ENCODE results near the gene GLRX3.

The GLRX3 gene

DNA sequence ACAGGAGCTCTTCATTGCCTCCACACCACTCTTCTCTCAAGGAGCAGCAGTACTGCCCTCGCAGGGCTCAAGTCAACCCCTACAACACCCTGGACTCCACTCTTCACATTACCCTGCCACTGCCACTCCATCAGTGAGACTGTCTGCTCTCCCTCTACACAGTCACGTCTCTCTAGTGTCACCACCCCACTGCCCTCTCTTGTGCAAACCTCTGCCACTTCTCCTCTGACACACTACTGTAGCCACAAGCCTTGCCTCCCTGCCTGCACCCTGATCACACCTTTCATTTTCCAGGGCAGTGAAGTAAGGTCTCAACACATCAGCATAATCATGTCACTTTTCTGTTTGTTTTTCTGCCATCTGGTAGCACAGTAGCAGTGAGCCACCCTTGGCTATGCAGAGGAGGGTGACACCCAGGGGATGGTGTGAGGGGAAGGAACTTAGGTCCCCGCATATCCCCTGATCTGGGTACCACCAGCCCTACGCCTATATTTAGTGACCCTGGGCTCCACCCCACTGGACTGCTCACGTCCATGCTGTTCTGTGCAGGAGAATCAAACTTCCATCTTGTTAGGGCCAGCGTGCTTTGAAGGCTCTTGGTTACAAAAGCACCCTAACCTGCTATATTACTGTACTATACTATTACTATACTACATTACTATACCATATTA lies 27.1 kb upstream of the GLRX3 start:
- no peaks in the 10 kb centered on the region; the same call in 1 of the 2 replicates for H3K9me3 ChIP-seq (ENCODE audit: insufficient read depth, low read depth, low read length)
- no peaks in the 10 kb centered on the region for H3K27me3 ChIP-seq (ENCODE audit: insufficient read depth, low read length, poor library complexity, severe bottlenecking)
- H3K9me2 ChIP-seq (replicated peaks; ENCODE audit: low read depth, low read length), result no peaks in the 10 kb centered on the region
- TF ChIP-seq, protein P1, sequence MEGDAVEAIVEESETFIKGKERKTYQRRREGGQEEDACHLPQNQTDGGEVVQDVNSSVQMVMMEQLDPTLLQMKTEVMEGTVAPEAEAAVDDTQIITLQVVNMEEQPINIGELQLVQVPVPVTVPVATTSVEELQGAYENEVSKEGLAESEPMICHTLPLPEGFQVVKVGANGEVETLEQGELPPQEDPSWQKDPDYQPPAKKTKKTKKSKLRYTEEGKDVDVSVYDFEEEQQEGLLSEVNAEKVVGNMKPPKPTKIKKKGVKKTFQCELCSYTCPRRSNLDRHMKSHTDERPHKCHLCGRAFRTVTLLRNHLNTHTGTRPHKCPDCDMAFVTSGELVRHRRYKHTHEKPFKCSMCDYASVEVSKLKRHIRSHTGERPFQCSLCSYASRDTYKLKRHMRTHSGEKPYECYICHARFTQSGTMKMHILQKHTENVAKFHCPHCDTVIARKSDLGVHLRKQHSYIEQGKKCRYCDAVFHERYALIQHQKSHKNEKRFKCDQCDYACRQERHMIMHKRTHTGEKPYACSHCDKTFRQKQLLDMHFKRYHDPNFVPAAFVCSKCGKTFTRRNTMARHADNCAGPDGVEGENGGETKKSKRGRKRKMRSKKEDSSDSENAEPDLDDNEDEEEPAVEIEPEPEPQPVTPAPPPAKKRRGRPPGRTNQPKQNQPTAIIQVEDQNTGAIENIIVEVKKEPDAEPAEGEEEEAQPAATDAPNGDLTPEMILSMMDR (conservative IDR thresholded peaks at IDR 0.05; ENCODE audit: low read length), result no peak
- TF ChIP-seq EZH2phosphoT487 (IDR thresholded peaks at IDR 0.05; ENCODE audit: borderline replicate concordance), result no peak
- peaks cover 20% of the 10 kb centered on the region for H3K4me1 ChIP-seq (ENCODE audit: insufficient read depth, low read length, poor library complexity, severe bottlenecking)
- peak overlapping the region; percentile 83 for H3K9ac ChIP-seq (ENCODE audit: low read depth, low read length, poor library complexity, severe bottlenecking)
- peak overlapping the region; percentile 92 for H3K4me3 ChIP-seq (ENCODE audit: low read length, poor library complexity, severe bottlenecking)
- no peak overlapping the region for H2AFZ ChIP-seq (ENCODE audit: low read length)
- H4K20me1 ChIP-seq (ENCODE audit: insufficient read depth, low read length, poor library complexity, severe bottlenecking), result no peaks in the 10 kb centered on the region
- no peaks in the 10 kb centered on the region for H3F3A ChIP-seq (ENCODE audit: low read depth)
- H3K4me2 ChIP-seq (ENCODE audit: low read depth, low read length, poor library complexity, severe bottlenecking), result peak overlapping the region; percentile 96
- peaks cover 6% of the 10 kb centered on the region; the same call in 1 of the 2 replicates for H3K79me2 ChIP-seq (ENCODE audit: insufficient read depth, low read length)
- no peaks in the 10 kb centered on the region for H3K36me3 ChIP-seq (ENCODE audit: insufficient read depth, low read length)

DNA sequence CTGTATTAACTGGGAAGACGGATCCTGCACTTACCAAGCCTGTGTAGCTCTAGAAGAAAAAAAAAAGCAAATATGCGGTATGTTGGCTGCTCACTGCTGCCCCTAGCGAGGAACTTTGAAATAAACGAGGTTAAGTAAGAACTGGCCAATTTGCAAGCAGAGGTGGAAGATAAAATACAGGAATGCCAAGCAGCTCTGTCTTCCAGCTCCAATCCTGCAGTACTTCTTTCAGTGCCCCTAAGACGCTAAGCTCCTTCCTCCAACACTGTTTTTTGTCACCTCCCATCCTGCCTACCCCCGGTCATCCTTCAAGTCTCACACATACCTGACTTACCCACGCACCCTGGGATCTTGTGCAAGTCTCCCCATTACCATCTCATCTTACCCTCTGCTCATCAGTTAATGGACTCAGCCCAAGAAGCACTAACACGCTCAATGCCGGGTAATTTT lies 26.4 kb upstream of the GLRX3 start:
- Histone ChIP-seq H3K36me3 (ENCODE audit: insufficient read depth, low read length) (no peaks in the 10 kb centered on the region), H2AFZ (ENCODE audit: low read length) (peak overlapping the region; percentile 93), H3K9me2 (replicated peaks; ENCODE audit: low read depth, low read length) (no peaks in the 10 kb centered on the region), H3K79me2 (ENCODE audit: insufficient read depth, low read length) (peaks cover 6% of the 10 kb centered on the region; the same call in 1 of the 2 replicates), H3F3A (ENCODE audit: low read depth) (no peaks in the 10 kb centered on the region), H3K27me3 (ENCODE audit: insufficient read depth, low read length, poor library complexity, severe bottlenecking) (no peaks in the 10 kb centered on the region), H3K4me2 (ENCODE audit: low read depth, low read length, poor library complexity, severe bottlenecking) (peak overlapping the region; percentile 96), H4K20me1 (ENCODE audit: insufficient read depth, low read length, poor library complexity, severe bottlenecking) (no peaks in the 10 kb centered on the region), H3K9me3 (ENCODE audit: insufficient read depth, low read depth, low read length) (no peaks in the 10 kb centered on the region; the same call in 1 of the 2 replicates), H3K9ac (ENCODE audit: low read depth, low read length, poor library complexity, severe bottlenecking) (peak overlapping the region; percentile 83), H3K4me3 (ENCODE audit: low read length, poor library complexity, severe bottlenecking) (peak overlapping the region; percentile 92), H3K4me1 (ENCODE audit: insufficient read depth, low read length, poor library complexity, severe bottlenecking) (peaks cover 20% of the 10 kb centered on the region)
- TF ChIP-seq EZH2phosphoT487 (IDR thresholded peaks at IDR 0.05; ENCODE audit: borderline replicate concordance), result no peak
- TF ChIP-seq, protein P1 (conservative IDR thresholded peaks at IDR 0.05; ENCODE audit: low read length), result peak; percentile 83

DNA sequence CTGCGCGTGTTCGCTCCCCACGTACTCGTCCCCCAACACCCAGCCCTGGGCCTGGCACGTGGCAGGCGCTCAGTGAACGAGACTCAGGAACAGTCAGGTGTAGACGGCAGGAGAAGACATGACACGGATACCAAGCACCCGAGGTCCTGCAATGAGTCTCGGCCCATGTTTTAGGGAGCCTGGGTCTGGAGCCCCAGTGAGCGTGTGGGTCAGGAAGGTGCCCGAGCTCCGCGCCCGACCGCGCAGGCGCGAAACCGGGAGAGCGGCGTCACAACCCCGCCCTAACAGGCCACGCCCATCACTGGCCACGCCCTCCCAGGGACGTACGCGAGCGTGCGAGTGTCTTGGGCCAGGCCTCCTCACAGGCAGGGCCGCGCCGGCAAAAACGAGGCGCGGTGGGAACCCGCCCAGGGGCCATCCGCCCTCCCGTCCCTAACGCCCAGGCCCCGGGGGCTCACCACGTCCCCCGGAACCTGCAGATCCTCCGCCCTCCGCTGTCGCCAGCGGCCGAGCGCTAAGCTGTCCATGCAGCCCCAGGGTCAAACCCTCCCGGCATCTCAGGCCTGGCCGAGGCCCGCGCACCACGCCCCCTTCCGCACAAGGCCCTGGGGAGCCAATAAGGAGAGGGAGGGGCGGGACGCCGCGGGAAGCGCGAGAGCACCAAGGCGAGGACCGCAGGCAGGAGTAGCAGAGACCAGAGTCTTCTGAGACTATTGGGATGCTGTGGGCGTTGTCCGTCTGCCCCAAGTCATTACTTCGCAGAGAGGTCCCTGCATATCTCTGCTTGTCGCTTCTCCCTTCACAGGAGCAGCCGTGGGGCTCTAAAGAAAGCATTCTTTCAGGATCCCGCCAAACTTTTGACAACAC lies 25.7 kb upstream of the GLRX3 start, which contains the start of gene C10orf143:
Gene C10orf143, minus strand, starts transcription at position 585 of the 867 bp plus-strand sequence. Its CDS starts 58 bp downstream, at position 527.
- H3K4me1 ChIP-seq (ENCODE audit: insufficient read depth, low read length, poor library complexity, severe bottlenecking), result peaks cover 20% of the 10 kb centered on the region
- no peaks in the 10 kb centered on the region; the same call in 1 of the 2 replicates for H3K9me3 ChIP-seq (ENCODE audit: insufficient read depth, low read depth, low read length)
- H3K27me3 ChIP-seq (ENCODE audit: insufficient read depth, low read length, poor library complexity, severe bottlenecking), result no peaks in the 10 kb centered on the region
- peak within 1 kb of the TSS; percentile 96 for H3K4me2 ChIP-seq (ENCODE audit: low read depth, low read length, poor library complexity, severe bottlenecking)
- peak within 1 kb of the TSS; percentile 83 for H3K9ac ChIP-seq (ENCODE audit: low read depth, low read length, poor library complexity, severe bottlenecking)
- H3K9me2 ChIP-seq (replicated peaks; ENCODE audit: low read depth, low read length), result no peaks in the 10 kb centered on the region
- peaks cover 6% of the 10 kb centered on the region; the same call in 1 of the 2 replicates for H3K79me2 ChIP-seq (ENCODE audit: insufficient read depth, low read length)
- H3K36me3 ChIP-seq (ENCODE audit: insufficient read depth, low read length), result no peaks in the 10 kb centered on the region
- TF ChIP-seq, protein P1 (conservative IDR thresholded peaks at IDR 0.05; ENCODE audit: low read length), result no peak
- TF ChIP-seq EZH2phosphoT487 (IDR thresholded peaks at IDR 0.05; ENCODE audit: borderline replicate concordance), result no peak
- H3F3A ChIP-seq (ENCODE audit: low read depth), result no peaks in the 10 kb centered on the region
- H2AFZ ChIP-seq (ENCODE audit: low read length), result peak within 1 kb of the TSS; percentile 93
- peak within 1 kb of the TSS; percentile 92 for H3K4me3 ChIP-seq (ENCODE audit: low read length, poor library complexity, severe bottlenecking)
- H4K20me1 ChIP-seq (ENCODE audit: insufficient read depth, low read length, poor library complexity, severe bottlenecking), result no peaks in the 10 kb centered on the region
